H1 (cell line): ENCODE data around the gene EPHB6. TPM values are rescaled to one million over a fixed set of nuclear protein-coding genes. Genes with fewer than 3 reads are reported as not detected.

Experiments
- CTCF ChIA-PET: fragments of 300-600 bp; sonication (Branson Sonifier 250); formaldehyde crosslinking; loops from one replicate; lab custom pipeline; 2021; ENCODE audit not compliant: partially characterized antibody; lab: Charles Lee
- POLR2A ChIA-PET: fragments of 300-600 bp; sonication (Branson Sonifier 250); formaldehyde crosslinking; loops from one replicate; lab custom pipeline; 2021; ENCODE audit warnings: inconsistent platforms; ENCODE audit not compliant: partially characterized antibody; lab: Charles Lee
- DNase-seq, 2 experiments: peaks; one replicate each; pipeline versions ENCODE4 v3.0.0 to v3.0.0-alpha.2; 2010 to 2022; ENCODE audit warnings: low spot score in 2 of 2, low read depth in 1 of 2, mixed read lengths in 1 of 2
- FAIRE-seq: peaks from 2 replicates; lab custom pipeline; 2011; peaks lifted over from hg19 to GRCh38; lab: Jason Lieb, UNC
- H2AFZ ChIP-seq: 2 replicates; pipeline ENCODE4 v1.8.1; 2012; ENCODE audit warnings: low read length, inconsistent platforms
- H2AK5ac ChIP-seq: 2 replicates; pipeline ENCODE4 v1.6.1; 2013; ENCODE audit warnings: low read depth, low read length
- H2BK120ac ChIP-seq: replicated peaks from 2 replicates; pipeline ENCODE3; 2013; ENCODE audit warnings: low read depth, low read length, inconsistent platforms
- H2BK12ac ChIP-seq: 2 replicates; pipeline ENCODE4 v1.6.1; 2013; ENCODE audit warnings: low read depth, low read length
- H2BK15ac ChIP-seq: 2 replicates; pipeline ENCODE4 v1.6.1; 2013; ENCODE audit warnings: low read length
- H2BK20ac ChIP-seq: 2 replicates; pipeline ENCODE4 v1.6.1; 2013; ENCODE audit warnings: low read length
- H2BK5ac ChIP-seq: 2 replicates; pipeline ENCODE4 v1.6.1; 2013; ENCODE audit warnings: low read depth, low read length
- H3K14ac ChIP-seq: 2 replicates; pipeline ENCODE4 v1.6.1; 2013; ENCODE audit warnings: inconsistent platforms; ENCODE audit not compliant: insufficient read length
- H3K18ac ChIP-seq: 2 replicates; pipeline ENCODE4 v1.6.1; 2013; ENCODE audit warnings: low read length; ENCODE audit errors: extremely low read depth
- H3K23ac ChIP-seq: 2 replicates; pipeline ENCODE4 v1.6.1; 2013; ENCODE audit warnings: inconsistent platforms; ENCODE audit not compliant: insufficient read length
- H3K23me2 ChIP-seq: 2 replicates; pipeline ENCODE4 v1.6.1; 2013; ENCODE audit warnings: low read depth, low read length
- H3K27ac ChIP-seq: 2 replicates; pipeline ENCODE4 v1.6.1; 2011; ENCODE audit warnings: low read depth, low read length, inconsistent platforms
- H3K27me3 ChIP-seq, 4 experiments: replicated peaks in 1 of 4; 1 replicate in 1 of 4; 2 replicates in 3 of 4; pipeline versions ENCODE4 v1.6.1 to v1.8.1; 2011 to 2013; ENCODE audit warnings: low read length in 3 of 4, mild to moderate bottlenecking in 3 of 4, inconsistent platforms in 2 of 4, mixed read lengths in 2 of 4, moderate library complexity in 1 of 4; ENCODE audit not compliant: control insufficient read depth in 3 of 4, insufficient read depth in 3 of 4; ENCODE audit errors: extremely low read depth in 1 of 4
- H3K36me3 ChIP-seq, 4 experiments: 2 replicates each; pipeline versions ENCODE4 v1.6.1 to v1.8.1; 2011 to 2013; ENCODE audit warnings: mild to moderate bottlenecking in 4 of 4, low read length in 3 of 4, moderate library complexity in 2 of 4, control low read depth in 1 of 4, inconsistent platforms in 1 of 4; ENCODE audit not compliant: insufficient read depth in 4 of 4, control insufficient read depth in 2 of 4
- H3K4ac ChIP-seq: replicated peaks from 2 replicates; pipeline ENCODE3; 2013; ENCODE audit warnings: low read length, low read depth, mixed read lengths, inconsistent platforms; ENCODE audit not compliant: insufficient read length
- H3K4me1 ChIP-seq, 4 experiments: replicated peaks in 1 of 4; 1 replicate in 1 of 4; 2 replicates in 3 of 4; pipeline versions ENCODE4 v1.6.1 to v1.8.1; 2011 to 2013; ENCODE audit warnings: low read length in 3 of 4, inconsistent platforms in 2 of 4, mixed read lengths in 1 of 4; ENCODE audit not compliant: insufficient read depth in 4 of 4, control insufficient read depth in 3 of 4
- H3K4me2 ChIP-seq, 2 experiments: 2 replicates each; pipeline versions ENCODE4 v1.6.1 to v1.8.1; 2011 to 2013; ENCODE audit warnings: low read depth in 2 of 2, low read length in 2 of 2, control low read depth in 1 of 2, inconsistent platforms in 1 of 2, mild to moderate bottlenecking in 1 of 2; ENCODE audit not compliant: insufficient read depth in 1 of 2
- H3K4me3 ChIP-seq, 4 experiments: fragments of 200-600, 300-600 bp in 1 of 4; sonication (generic), shearing (Covaris generic), sonication (Bioruptor Twin) in 1 of 4; 2 replicates each; pipeline versions ENCODE4 v1.5.1 to v1.8.1; 2011 to 2016; ENCODE audit warnings: low read length in 4 of 4, low read depth in 3 of 4, control low read depth in 2 of 4, inconsistent platforms in 2 of 4, mild to moderate bottlenecking in 2 of 4, mixed read lengths in 1 of 4, moderate library complexity in 1 of 4; ENCODE audit not compliant: insufficient read depth in 2 of 4; ENCODE audit errors: extremely low read depth in 1 of 4
- H3K56ac ChIP-seq: replicated peaks from 2 replicates; pipeline ENCODE3; 2013; ENCODE audit warnings: low read depth, mild to moderate bottlenecking, mixed read lengths, low read length, inconsistent platforms; ENCODE audit not compliant: insufficient read length
- H3K79me1 ChIP-seq: 2 replicates; pipeline ENCODE4 v1.6.1; 2013; ENCODE audit warnings: low read depth, low read length, control low read depth
- H3K79me2 ChIP-seq, 2 experiments: 2 replicates each; pipeline versions ENCODE4 v1.6.1 to v1.8.1; 2012 to 2013; ENCODE audit warnings: low read length in 2 of 2, mild to moderate bottlenecking in 2 of 2, inconsistent platforms in 1 of 2; ENCODE audit not compliant: insufficient read depth in 2 of 2, control insufficient read depth in 1 of 2
- H3K9ac ChIP-seq, 4 experiments: replicated peaks in 1 of 4; 1 replicate in 1 of 4; 2 replicates in 3 of 4; pipeline versions ENCODE4 v1.6.1 to v1.8.1; 2011 to 2013; ENCODE audit warnings: low read depth in 3 of 4, low read length in 3 of 4, control low read depth in 2 of 4, mild to moderate bottlenecking in 2 of 4, moderate library complexity in 2 of 4, inconsistent platforms in 1 of 4; ENCODE audit errors: extremely low read depth in 1 of 4
- H3K9me3 ChIP-seq, 2 experiments: 2 replicates each; pipeline versions ENCODE4 v1.6.1 to v1.8.1; 2012 to 2013; ENCODE audit warnings: mild to moderate bottlenecking in 2 of 2, moderate library complexity in 2 of 2, control low read depth in 1 of 2, inconsistent platforms in 1 of 2, low read depth in 1 of 2, low read length in 1 of 2, mixed read lengths in 1 of 2; ENCODE audit not compliant: insufficient read depth in 2 of 2
- H4K20me1 ChIP-seq, 2 experiments: replicated peaks in 1 of 2; 2 replicates each; pipeline versions ENCODE3 to v1.8.1; 2011 to 2013; ENCODE audit warnings: inconsistent platforms in 2 of 2, low read length in 2 of 2, mild to moderate bottlenecking in 1 of 2; ENCODE audit not compliant: insufficient read depth in 2 of 2, control insufficient read depth in 1 of 2
- H4K5ac ChIP-seq: 2 replicates; pipeline ENCODE4 v1.6.1; 2013; ENCODE audit warnings: low read length, low read depth, mixed read lengths, inconsistent platforms; ENCODE audit not compliant: insufficient read length
- H4K8ac ChIP-seq: 2 replicates; pipeline ENCODE4 v1.8.0; 2013; ENCODE audit warnings: mild to moderate bottlenecking, moderate library complexity, low read length, inconsistent platforms; ENCODE audit not compliant: insufficient read depth; ENCODE audit errors: extremely low read depth
- H4K91ac ChIP-seq: replicated peaks from 2 replicates; pipeline ENCODE3; 2013; ENCODE audit warnings: low read length, mixed read lengths, inconsistent platforms; ENCODE audit not compliant: insufficient read length
- ASH2L ChIP-seq: fragments of 200-600, 300-600 bp; sonication (generic); IDR thresholded peaks from one replicate; pipeline ENCODE4 v1.7.1; 2017; ENCODE audit warnings: low read length
- BACH1 ChIP-seq: IDR thresholded peaks from 2 replicates; pipeline ENCODE4 v1.6.1; 2012; ENCODE audit warnings: low read length, improper control_type of control experiment
- BRCA1 ChIP-seq: IDR thresholded peaks from 2 replicates; pipeline ENCODE4 v1.6.1; 2012; ENCODE audit warnings: low read depth, low read length, improper control_type of control experiment
- CREB1 ChIP-seq: IDR thresholded peaks from 2 replicates; pipeline ENCODE4 v1.6.1; 2012; ENCODE audit warnings: inconsistent platforms
- CTBP2 ChIP-seq: IDR thresholded peaks from 2 replicates; pipeline ENCODE4 v1.7.0; 2011; ENCODE audit warnings: borderline replicate concordance, mild to moderate bottlenecking, moderate library complexity, mixed read lengths, low read length; ENCODE audit not compliant: insufficient read depth, insufficient read length
- EGR1 ChIP-seq: IDR thresholded peaks from 2 replicates; pipeline ENCODE4 v1.6.1; 2011; ENCODE audit warnings: low read depth, low read length, borderline replicate concordance
- EP300 ChIP-seq, 2 experiments: IDR thresholded peaks; 1 replicate in 1 of 2; 2 replicates in 1 of 2; pipeline ENCODE4 v1.6.1; 2011 to 2012; ENCODE audit warnings: low read depth in 2 of 2, low read length in 2 of 2, mild to moderate bottlenecking in 2 of 2, borderline replicate concordance in 1 of 2, inconsistent platforms in 1 of 2, moderate library complexity in 1 of 2
- HDAC2 ChIP-seq, 2 experiments: fragments of 300-600 bp in 1 of 2; sonication (generic) in 1 of 2; IDR thresholded peaks; 2 replicates each; pipeline ENCODE4 v1.6.1; 2011 to 2012; ENCODE audit warnings: low read depth in 2 of 2, low read length in 2 of 2, mild to moderate bottlenecking in 2 of 2, moderate library complexity in 2 of 2, borderline replicate concordance in 1 of 2, inconsistent platforms in 1 of 2
- MAFK ChIP-seq: IDR thresholded peaks from 2 replicates; pipeline ENCODE4 v1.6.1; 2012; ENCODE audit warnings: low read depth, mild to moderate bottlenecking, improper control_type of control experiment, low read length
- POLR2AphosphoS5 ChIP-seq: IDR thresholded peaks from 2 replicates; pipeline ENCODE4 v1.6.1; 2011; ENCODE audit warnings: low read depth, low read length
- RFX5 ChIP-seq: IDR thresholded peaks from 2 replicates; pipeline ENCODE4 v1.6.1; 2011; ENCODE audit warnings: low read depth, low read length, improper control_type of control experiment, borderline replicate concordance
- RXRA ChIP-seq: IDR thresholded peaks from 2 replicates; pipeline ENCODE4 v1.6.1; 2011; ENCODE audit warnings: low read depth, mild to moderate bottlenecking, low read length, moderate library complexity; ENCODE audit not compliant: insufficient read depth
- SUZ12 ChIP-seq: fragments of 200-600 bp; sonication (generic); IDR thresholded peaks from 2 replicates; pipeline ENCODE4 v1.6.1; 2012; ENCODE audit warnings: mild to moderate bottlenecking, inconsistent platforms, low read length, moderate library complexity, mixed read lengths
- WGBS, 2 experiments: shearing (Covaris generic) in 1 of 2; methylation state at CpG; one replicate each; pipeline versions ENCODE4 v1.1.6 to v1.1.7; 2013 to 2015; ENCODE audit warnings: low lambda C conversion rate in 2 of 2, mixed read lengths in 2 of 2, inconsistent platforms in 1 of 2, low coverage in 1 of 2, missing lambda C conversion rate in 1 of 2; ENCODE audit not compliant: insufficient replicate concordance in 2 of 2, insufficient coverage in 1 of 2, insufficient read length in 1 of 2; ENCODE audit errors: extremely low coverage in 1 of 2, missing lambda C conversion rate in 1 of 2; 5-methylcytosine and 5-hydroxymethylcytosine counted together
- polyA plus RNA-seq, 7 experiments: library from polyadenylated mRNA; depleted of rRNA in 3 of 7; stranded (reverse) in 5 of 7; unstranded in 2 of 7; fragments of >200 nt in 5 of 7; fragments of 200-250 nt in 2 of 7; gene quantifications; 1 replicate in 5 of 7; 2 replicates in 1 of 7; 4 replicates in 1 of 7; pipeline versions ENCODE4 v1.2.1 to v1.2.3, GENCODE V29; 2011 to 2013; ENCODE audit warnings: missing spikeins in 2 of 7, mixed read lengths in 2 of 7
- total RNA-seq: library from RNA; stranded (reverse); fragmentation: NEBNext Ultra II Directional; extraction: Animal tissue kit (Norgen Biotek cat#: 25700); gene quantifications from 2 replicates; pipeline ENCODE4 v1.2.1, GENCODE V29; 2021

The EPHB6 gene
- total and polyA plus RNA-seq, 2 of the 8 experiments (the other 6 are each of a cell fraction or from before 2014, with no cell fraction given), result 19.7 TPM

DNA sequence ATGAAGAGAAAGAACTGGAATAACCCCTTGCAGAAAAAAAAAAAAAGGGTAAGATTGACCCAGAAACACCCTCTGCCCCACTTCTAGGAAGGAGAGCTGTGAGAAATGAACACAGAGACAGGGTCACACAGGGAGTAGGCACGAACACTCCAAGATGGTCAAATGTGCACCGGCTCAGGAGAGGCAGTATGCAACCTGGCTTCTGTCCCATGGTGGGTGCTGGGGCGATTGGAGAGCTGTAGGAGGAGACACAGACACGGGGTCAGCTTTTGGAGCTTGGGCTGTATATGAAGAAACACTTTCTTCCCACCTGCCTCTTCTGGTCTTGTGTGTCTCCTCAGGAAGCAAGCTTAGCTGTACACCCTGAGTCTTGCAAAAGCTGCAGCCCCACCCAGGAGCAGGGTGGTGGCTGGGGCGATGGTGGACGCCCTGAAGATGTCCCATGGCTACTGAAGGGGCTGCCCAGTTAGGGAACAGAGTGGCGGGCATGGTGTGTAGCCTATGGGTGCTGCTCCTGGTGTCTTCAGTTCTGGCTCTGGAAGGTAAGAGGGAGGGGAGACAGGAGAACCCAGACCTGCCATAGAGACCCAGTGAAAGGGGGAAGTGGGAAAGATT, 8.0 kb downstream of the EPHB6 start:
- Histone ChIP-seq H4K91ac (peak overlapping the region; percentile 2), H2BK120ac (no peak overlapping the region), H3K79me2 (no peaks in the 10 kb centered on the region), H2BK20ac (no peak overlapping the region), H4K5ac (no peak overlapping the region), H3K27me3 (no peaks in the 10 kb centered on the region), H3K27ac (no peak overlapping the region), H3K4ac (no peak overlapping the region), H3K9ac (no peak overlapping the region), H3K18ac (no peak overlapping the region), H2BK5ac (no peak overlapping the region), H3K36me3 (no peaks in the 10 kb centered on the region), H3K4me3 (no peak overlapping the region), H4K20me1 (no peaks in the 10 kb centered on the region), H2AFZ (no peak overlapping the region), H3K79me1 (no peaks in the 10 kb centered on the region), H4K8ac (no peak overlapping the region), H2BK15ac (no peak overlapping the region), H3K14ac (no peak overlapping the region), H3K4me2 (peak overlapping the region in 1 of 2 experiments; percentile 34; a peak in 1 of 4 replicates), H3K9me3 (no peaks in the 10 kb centered on the region), H3K4me1 (peaks cover 3 to 10% (median 9%) of the 10 kb centered on the region in 4 experiments; a peak in 6 of 7 replicates), H2AK5ac (no peak overlapping the region), H3K23me2 (no peaks in the 10 kb centered on the region; the same call in 1 of the 2 replicates), H3K23ac (no peak overlapping the region), H2BK12ac (no peak overlapping the region), H3K56ac (no peak overlapping the region)
- ChIA-PET POLR2A (interaction anchor here (1.6 kb wide), 1 partner anchor 9 kb away, joined by 4 read pairs; the partner anchor contains the start of gene EPHB6), CTCF (interaction anchor here (0.5 to 13.9 kb wide), 11 partner anchors 8 to 379 kb away, joined by 3 to 107 read pairs (median 4); partner anchors contain the start of gene EPHB6)
- FAIRE-seq (no peak), DNase-seq (peak in 1 of 2 experiments; percentile 35)
- WGBS, 2 experiments, result 90% methylated on average over 7 of the region's 7 CpGs; no CpG with 5 or more reads in 1 of the 2 experiments
- no peak for TF ChIP-seq HDAC2 (IDR thresholded peaks at IDR 0.05; ENCODE audit: borderline replicate concordance in 1 of 2, low read depth in 2 of 2, low read length in 2 of 2)
- no peak for TF ChIP-seq SUZ12
- TF ChIP-seq EP300 (IDR thresholded peaks at IDR 0.05; ENCODE audit: borderline replicate concordance in 1 of 2, low read depth in 2 of 2, low read length in 2 of 2), result no peak
- TF ChIP-seq RFX5, result no peak
- no peak for TF ChIP-seq MAFK
- TF ChIP-seq ASH2L, result no peak
- no peak for TF ChIP-seq BRCA1
- TF ChIP-seq EGR1, result no peak
- TF ChIP-seq CREB1, result no peak
- TF ChIP-seq CTBP2, result no peak
- TF ChIP-seq RXRA, result no peak
- TF ChIP-seq POLR2AphosphoS5, result no peak
- TF ChIP-seq BACH1, result no peak
